GM12878 (cell line): Measurements from ENCODE around the gene KLK5. TPM values are rescaled to one million over a fixed set of nuclear protein-coding genes. Genes with fewer than 3 reads are reported as not detected.

Experiments
- ATAC-seq: fragments of 200-7000 bp; cut with Tn5 transposase; 3 replicates; pipeline ENCODE4 v1.9.1; 2020; ENCODE audit warnings: mild to moderate bottlenecking, moderate library complexity
- BruUV-seq: library from RNA; stranded (reverse); fragments of 400-500 nt; replicated peaks from 2 replicates; lab custom pipeline; 2021; lab: Mats Ljungman, UMichigan
- CTCF ChIA-PET: fragments of 300-600 bp; sonication (Branson Sonifier 250); formaldehyde crosslinking; extraction: SDS; loops from one replicate; lab custom pipeline; 2021; ENCODE audit warnings: inconsistent platforms; lab: Yijun Ruan, JAX
- POLR2A ChIA-PET: fragments of 350-600 bp; formaldehyde crosslinking; extraction: SDS; loops from one replicate; lab custom pipeline; 2021; ENCODE audit warnings: inconsistent platforms; lab: Charles Lee
- RAD21 ChIA-PET: fragments of 300-600 bp; sonication (Branson Sonifier 250); formaldehyde crosslinking; loops from one replicate; lab custom pipeline; 2023; ENCODE audit warnings: antibody characterized with exemption; ENCODE audit not compliant: unreplicated experiment; lab: Charles Lee
- SMC1A ChIA-PET: fragments of 300-600 bp; sonication (Branson Sonifier 250); formaldehyde crosslinking; loops from one replicate; lab custom pipeline; 2023; ENCODE audit not compliant: unreplicated experiment, uncharacterized antibody; lab: Charles Lee
- DNase-seq: peaks from one replicate; pipeline ENCODE4 v3.0.0-alpha.2; 2011; ENCODE audit warnings: low read depth, low spot score
- FAIRE-seq: peaks from 3 replicates; lab custom pipeline; 2011; peaks lifted over from hg19 to GRCh38; lab: Jason Lieb, UNC
- H2AFZ ChIP-seq: 2 replicates; pipeline ENCODE4 v1.6.0; 2011; ENCODE audit warnings: low read depth, low read length, control low read depth; ENCODE audit not compliant: control insufficient read depth
- H3K27ac ChIP-seq: 2 replicates; pipeline ENCODE4 v1.5.1; 2011; ENCODE audit warnings: control low read depth; ENCODE audit not compliant: control insufficient read depth, insufficient read depth
- H3K27me3 ChIP-seq, 2 experiments: replicated peaks in 1 of 2; 2 replicates each; pipeline versions ENCODE4 v1.6.0 to v1.6.1; 2011; ENCODE audit warnings: low read length in 1 of 2; ENCODE audit not compliant: control insufficient read depth in 2 of 2, insufficient read depth in 2 of 2
- H3K36me3 ChIP-seq, 2 experiments: 2 replicates each; pipeline ENCODE4 v1.5.1; 2011; ENCODE audit warnings: low read length in 1 of 2; ENCODE audit not compliant: control insufficient read depth in 2 of 2, insufficient read depth in 2 of 2
- H3K4me1 ChIP-seq: 2 replicates; pipeline ENCODE4 v1.6.1; 2011; ENCODE audit warnings: mild to moderate bottlenecking, low read length, moderate library complexity, mixed read lengths; ENCODE audit not compliant: control insufficient read depth, insufficient read depth
- H3K4me2 ChIP-seq: 2 replicates; pipeline ENCODE4 v1.6.0; 2011; ENCODE audit warnings: control low read depth; ENCODE audit not compliant: control insufficient read depth, insufficient read depth
- H3K4me3 ChIP-seq: fragments of 200-600 bp; sonication (generic); 2 replicates; pipeline ENCODE4 v1.5.1; 2016
- H3K79me2 ChIP-seq: 2 replicates; pipeline ENCODE4 v1.6.0; 2011; ENCODE audit warnings: low read length; ENCODE audit not compliant: control insufficient read depth, insufficient read depth
- H3K9ac ChIP-seq: 2 replicates; pipeline ENCODE4 v1.8.0; 2011; ENCODE audit warnings: low read length, control low read depth, mixed read lengths; ENCODE audit not compliant: control insufficient read depth, insufficient read depth
- H3K9me3 ChIP-seq: replicated peaks from 3 replicates; pipeline ENCODE4 v1.5.1; 2011; ENCODE audit warnings: mild to moderate bottlenecking, low read length; ENCODE audit not compliant: control insufficient read depth, insufficient read depth
- H4K20me1 ChIP-seq: 2 replicates; pipeline ENCODE4 v1.6.0; 2011; ENCODE audit not compliant: control insufficient read depth, insufficient read depth
- ASH2L ChIP-seq: fragments of 300-600, 200-600 bp; sonication (generic); IDR thresholded peaks from 2 replicates; pipeline ENCODE4 v1.6.1; 2017; ENCODE audit warnings: low read depth, mild to moderate bottlenecking, borderline replicate concordance
- BCLAF1 ChIP-seq: fragments of 450-650 bp; IDR thresholded peaks from 2 replicates; pipeline ENCODE4 v1.6.1; 2017; ENCODE audit warnings: antibody characterized with exemption, mild to moderate bottlenecking, moderate library complexity
- BMI1 ChIP-seq: fragments of 450-650 bp; IDR thresholded peaks from 2 replicates; pipeline ENCODE4 v1.6.1; 2016; ENCODE audit warnings: mild to moderate bottlenecking, moderate library complexity, borderline replicate concordance
- CHD2 ChIP-seq: IDR thresholded peaks from 2 replicates; pipeline ENCODE4 v1.6.1; 2011; ENCODE audit warnings: low read depth, low read length, improper control_type of control experiment, borderline replicate concordance
- E2F4 ChIP-seq: IDR thresholded peaks from 2 replicates; pipeline ENCODE4 v1.6.1; 2012; ENCODE audit warnings: low read depth, low read length, improper control_type of control experiment
- HDAC2 ChIP-seq: fragments of 200-600 bp; sonication (generic); IDR thresholded peaks from 2 replicates; pipeline ENCODE4 v1.6.1; 2017
- HSF1 ChIP-seq: fragments of 150-350 bp; IDR thresholded peaks from 2 replicates; pipeline ENCODE4 v1.6.1; 2014; ENCODE audit warnings: mild to moderate bottlenecking, low read depth, low read length
- IKZF2 ChIP-seq, 2 experiments: fragments of 450-650 bp; IDR thresholded peaks; 2 replicates each; pipeline ENCODE4 v1.6.1; 2017; ENCODE audit warnings: mild to moderate bottlenecking in 2 of 2, moderate library complexity in 2 of 2
- RCOR1 ChIP-seq: conservative IDR thresholded peaks from 2 replicates; pipeline ENCODE4 v1.6.1; 2012; ENCODE audit warnings: low read depth, low read length, improper control_type of control experiment
- SMAD5 ChIP-seq: IDR thresholded peaks from 2 replicates; pipeline ENCODE4 v1.6.1; 2016; ENCODE audit warnings: antibody characterized with exemption, low read depth
- TBL1XR1 ChIP-seq: IDR thresholded peaks from 2 replicates; pipeline ENCODE4 v1.6.1; 2012; ENCODE audit warnings: low read depth, low read length, improper control_type of control experiment
- TCF3 ChIP-seq: IDR thresholded peaks from 2 replicates; pipeline ENCODE4 v1.6.1; 2012; ENCODE audit warnings: low read depth, mild to moderate bottlenecking, low read length, borderline replicate concordance; ENCODE audit not compliant: insufficient read depth
- ZNF207 ChIP-seq: fragments of 450-650 bp; IDR thresholded peaks from 2 replicates; pipeline ENCODE4 v1.6.1; 2014; ENCODE audit warnings: antibody characterized with exemption, mild to moderate bottlenecking, borderline replicate concordance
- ZNF24 ChIP-seq: fragments of 450-650 bp; IDR thresholded peaks from 2 replicates; pipeline ENCODE4 v1.6.1; 2017; ENCODE audit warnings: antibody characterized with exemption, mild to moderate bottlenecking
- WGBS: methylation state at CpG from one replicate; pipeline ENCODE4 v1.1.6; 2016; ENCODE audit warnings: low lambda C conversion rate; ENCODE audit not compliant: insufficient replicate concordance, insufficient coverage; ENCODE audit errors: missing lambda C conversion rate; 5-methylcytosine and 5-hydroxymethylcytosine counted together
- in situ Hi-C: fragments of 300-500 bp; cut with MboI; formaldehyde crosslinking; loops from 9 replicates; pipeline ENCODE4 v1.14.3; 2018; ENCODE audit warnings: mixed read lengths
- intact Hi-C: fragments of 100-400 bp; cut with micrococcal nuclease; formaldehyde crosslinking; loops from one replicate; pipeline ENCODE4 v1.14.2; 2022; ENCODE audit not compliant: unreplicated experiment
- polyA plus RNA-seq, 11 experiments: library from polyadenylated mRNA; depleted of rRNA in 4 of 11; unstranded in 6 of 11; stranded (reverse) in 5 of 11; fragments of >200 nt; fragmentation: Nextera tagmentation in 4 of 11; fragmentation: Illumina TruSeq in 1 of 11; extraction: Ambion mirVana in 4 of 11; extraction: Trizol in 1 of 11; gene quantifications; 1 replicate in 1 of 11; 2 replicates in 10 of 11; pipeline versions ENCODE4 v1.2.1 to v1.2.3, GENCODE V29; 2011 to 2016; ENCODE audit warnings: inconsistent platforms in 2 of 11, missing spikeins in 2 of 11, low read depth in 1 of 11
- total RNA-seq, 4 experiments: library from RNA; depleted of rRNA in 3 of 4; stranded (reverse); fragments of >200 nt in 3 of 4; fragmentation: Illumina TruSeq in 1 of 4; extraction: Trizol in 1 of 4; gene quantifications; 2 replicates each; pipeline versions ENCODE4 v1.2.1 to v1.2.3, GENCODE V29; 2013 to 2021

Gene KLK5
- total and polyA plus RNA-seq, 10 of the 15 experiments (the other 5 are each of a cell fraction or from before 2014, with no cell fraction given), result 0.16 TPM; not detected in 9

GRCh38 chr19:50943074-50943828, 9.6 kb downstream of the KLK5 start (continued):
- TF ChIP-seq TCF3 (no peak), BCLAF1 (no peak), BMI1 (no peak), CHD2 (no peak), IKZF2 (IDR thresholded peaks at IDR 0.05) (no peak), E2F4 (no peak)

- ChIA-PET POLR2A (no interaction called here), CTCF (no interaction called here)
These were observed 13.2 kb downstream of the KLK5 start for GRCh38 chr19:50939596-50939995.

More at GRCh38 chr19:50939596-50939995, 13.2 kb downstream of the KLK5 start:
- DNase-seq, result no peak
- no peaks in the 10 kb centered on the region for H3K36me3 ChIP-seq
- no peaks in the 10 kb centered on the region for H3K27me3 ChIP-seq
- intact Hi-C loops (no loop called here), in situ Hi-C loops (loop anchor here (10.0 kb wide), 1 partner anchor 155 kb away; no protein-coding TSS in a partner anchor)
- H3K79me2 ChIP-seq, result no peaks in the 10 kb centered on the region
- SMC1A ChIA-PET, result no interaction called here
- no peak for TF ChIP-seq TBL1XR1
- no peak for TF ChIP-seq RCOR1
- TF ChIP-seq ZNF207, result no peak
- TF ChIP-seq SMAD5, result no peak
- TF ChIP-seq HSF1, result no peak
- TF ChIP-seq ZNF24, result no peak
- no peak for TF ChIP-seq ASH2L
- no peak for TF ChIP-seq HDAC2
- no peaks in the 10 kb centered on the region for H3K4me1 ChIP-seq
- H2AFZ ChIP-seq, result no peak overlapping the region
- H3K9ac ChIP-seq, result no peak overlapping the region
- no TSS peak for BruUV-seq
- H3K4me2 ChIP-seq, result no peak overlapping the region
- no peaks in the 10 kb centered on the region for H3K9me3 ChIP-seq
- RAD21 ChIA-PET, result no interaction called here
- no peak overlapping the region for H3K27ac ChIP-seq
- WGBS, result 0% methylated on average over 2 of the region's 2 CpGs
- H3K4me3 ChIP-seq, result no peak overlapping the region
- no peaks in the 10 kb centered on the region for H4K20me1 ChIP-seq
- ATAC-seq, result no peak
- no peak for FAIRE-seq
